ENCODE results near the gene BCAS3.

The BCAS3 gene

GRCh38 chr17:61129267-61130254 lies 451.9 kb downstream of the BCAS3 start:
- no peak overlapping the region for H3K4me3 ChIP-seq (replicated peaks; ENCODE audit: low read depth, low read length)
- no peak for TF ChIP-seq CTCF (IDR thresholded peaks at IDR 0.05; ENCODE audit: low read length, missing control alignments)
- DNase-seq (ENCODE audit: low read depth): no peak

- DNase-seq (ENCODE audit: low read depth): no peak
- H3K4me3 ChIP-seq (replicated peaks; ENCODE audit: low read depth, low read length): no peak overlapping the region
- TF ChIP-seq CTCF (IDR thresholded peaks at IDR 0.05; ENCODE audit: low read length, missing control alignments): no peak
Observed at GRCh38 chr17:61130330-61130729, 452.7 kb downstream of the BCAS3 start.

- TF ChIP-seq CTCF (IDR thresholded peaks at IDR 0.05; ENCODE audit: low read length, missing control alignments): no peak
- no peak overlapping the region for H3K4me3 ChIP-seq (replicated peaks; ENCODE audit: low read depth, low read length)
- DNase-seq (ENCODE audit: low read depth): no peak
Observed at GRCh38 chr17:61131585-61131984, 453.9 kb downstream of the BCAS3 start.

- H3K4me3 ChIP-seq (replicated peaks; ENCODE audit: low read depth, low read length): no peak overlapping the region
- no peak for TF ChIP-seq CTCF (IDR thresholded peaks at IDR 0.05; ENCODE audit: low read length, missing control alignments)
- no peak for DNase-seq (ENCODE audit: low read depth)
Observed at GRCh38 chr17:61132524-61132923, 454.9 kb downstream of the BCAS3 start.

- no peak for DNase-seq (ENCODE audit: low read depth)
- TF ChIP-seq CTCF (IDR thresholded peaks at IDR 0.05; ENCODE audit: low read length, missing control alignments): no peak
Observed at GRCh38 chr17:61133853-61134252, 456.2 kb downstream of the BCAS3 start.

GRCh38 chr17:61134551-61135235 lies 457.0 kb downstream of the BCAS3 start:
- no peak for TF ChIP-seq CTCF (IDR thresholded peaks at IDR 0.05; ENCODE audit: low read length, missing control alignments)
- H3K4me3 ChIP-seq (replicated peaks; ENCODE audit: low read depth, low read length): no peak overlapping the region
- no peak for DNase-seq (ENCODE audit: low read depth)

More at GRCh38 chr17:61133853-61134252, 456.2 kb downstream of the BCAS3 start:
- H3K4me3 ChIP-seq (replicated peaks; ENCODE audit: low read depth, low read length): no peak overlapping the region
